ENCODE measurements around the gene HSPA12A.

HSPA12A gene

GRCh38 chr10:116621934-116622655 lies 120.3 kb downstream of the HSPA12A start:
- DNase-seq: no peak

GRCh38 chr10:116621476-116621875 lies 120.9 kb downstream of the HSPA12A start:
- no peak for DNase-seq
